RPMI8226 (cell line): ENCODE results near the gene DNAJC6.
A peak's percentile ranks its signal among the peaks of the same experiment; 100 is the strongest.

Experiments used
- DNase-seq: peaks from one replicate; pipeline ENCODE4 v3.0.0-alpha.2; 2015

DNAJC6 gene

GRCh38 chr1:65297706-65298105 is 11.6 kb upstream of the DNAJC6 start:
- no peak for DNase-seq

- no peak for DNase-seq
Measured at GRCh38 chr1:65299328-65299727, 10.0 kb upstream of the DNAJC6 start.

- no peak for DNase-seq
Measured at GRCh38 chr1:65308781-65309303, 501 bp upstream of the DNAJC6 start.

DNA sequence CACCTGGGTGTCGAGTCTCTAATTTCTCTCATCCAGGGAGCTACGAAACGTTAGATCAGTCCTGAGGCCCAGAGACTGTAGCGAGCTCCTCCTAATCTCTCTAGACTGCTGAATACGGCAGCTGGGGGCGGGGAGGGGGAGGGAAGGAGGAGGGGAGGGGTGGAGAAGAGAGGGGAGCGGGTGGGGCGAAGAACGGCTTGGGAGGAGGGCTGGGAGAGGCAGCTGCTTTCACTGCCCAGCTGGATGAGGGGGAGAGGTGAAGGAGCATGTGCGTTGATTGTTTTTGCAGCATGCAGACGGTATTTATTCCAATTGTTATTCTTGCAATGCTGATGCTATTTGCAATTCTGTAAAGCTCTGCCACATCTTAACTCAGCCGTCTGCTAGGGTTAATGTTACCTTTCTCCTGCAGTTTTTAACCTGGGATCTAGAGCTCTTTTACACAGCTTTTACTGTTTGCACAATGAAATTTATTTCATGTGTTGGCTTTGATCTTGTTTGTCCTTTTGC is 790 bp downstream of the DNAJC6 start:
- no peak for DNase-seq

DNA sequence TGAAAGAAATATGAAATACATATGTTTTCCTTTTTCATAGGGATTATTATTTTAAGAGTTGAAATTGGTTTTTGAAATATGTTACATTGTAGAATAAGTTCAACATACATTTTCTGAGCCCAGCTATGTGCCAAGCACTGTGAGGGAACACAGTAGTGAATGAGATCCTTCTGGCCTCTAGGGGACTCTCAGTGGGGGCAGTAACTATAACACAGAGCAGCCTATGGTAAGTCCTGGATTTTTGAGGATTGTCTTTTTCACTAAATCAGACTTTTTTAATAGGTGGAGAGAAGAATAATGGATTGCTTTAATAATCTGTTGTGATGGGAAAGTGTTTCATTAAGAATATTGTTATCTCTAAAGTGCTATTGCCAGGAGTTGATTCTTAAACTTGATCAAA is 2.4 kb downstream of the DNAJC6 start:
- no peak for DNase-seq

GRCh38 chr1:65316233-65316632 is 6.9 kb downstream of the DNAJC6 start:
- DNase-seq: no peak

GRCh38 chr1:65317866-65318653 is 8.7 kb downstream of the DNAJC6 start:
- DNase-seq: no peak

DNA sequence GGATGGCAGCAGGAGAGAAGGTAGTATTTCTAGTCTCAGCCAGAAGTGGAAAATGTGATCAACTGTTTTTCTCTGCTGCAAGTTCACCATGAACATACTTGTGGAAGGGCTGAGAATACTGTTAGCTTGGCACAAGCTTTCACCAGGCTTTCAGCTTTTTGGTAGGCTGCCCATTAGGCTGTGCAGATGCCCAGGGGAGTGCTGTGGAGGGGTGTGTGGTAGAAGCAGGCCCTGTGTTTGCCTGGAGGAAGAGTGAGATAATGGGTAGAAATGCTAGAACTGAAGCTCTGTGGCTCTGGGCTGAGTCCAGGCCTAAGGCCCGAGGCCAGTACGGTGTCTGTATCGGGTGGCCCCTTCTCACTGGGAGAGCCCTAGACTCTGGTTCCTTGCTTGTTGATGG is 9.8 kb downstream of the DNAJC6 start:
- DNase-seq: no peak

GRCh38 chr1:65319754-65320153 is 10.4 kb downstream of the DNAJC6 start:
- DNase-seq: no peak

DNA sequence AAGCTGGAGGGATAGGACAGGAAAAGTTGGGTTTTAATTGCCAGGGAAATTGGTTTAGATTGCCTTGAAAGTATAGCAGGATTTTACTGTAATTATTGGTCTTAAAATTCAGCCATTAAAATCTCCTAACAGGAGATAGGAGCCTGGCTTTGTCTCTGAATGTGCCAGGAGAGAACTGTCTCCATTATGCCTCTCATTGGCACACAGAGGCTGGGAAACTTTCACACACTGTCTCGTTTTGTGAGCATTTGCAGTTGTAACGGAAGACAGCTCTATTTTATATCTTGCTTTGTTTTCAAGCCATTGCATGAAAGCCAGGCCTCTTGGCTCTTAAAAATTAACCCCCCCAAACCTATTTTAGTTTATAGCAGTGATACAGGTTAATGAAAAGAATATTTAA is 12.5 kb downstream of the DNAJC6 start:
- DNase-seq: no peak

- DNase-seq: peak; percentile 18
Measured at GRCh38 chr1:65323246-65323645, 13.9 kb downstream of the DNAJC6 start.

- no peak for DNase-seq
Measured at GRCh38 chr1:65330021-65330420, 20.7 kb downstream of the DNAJC6 start.

GRCh38 chr1:65330822-65331221 is 21.5 kb downstream of the DNAJC6 start:
- no peak for DNase-seq

DNA sequence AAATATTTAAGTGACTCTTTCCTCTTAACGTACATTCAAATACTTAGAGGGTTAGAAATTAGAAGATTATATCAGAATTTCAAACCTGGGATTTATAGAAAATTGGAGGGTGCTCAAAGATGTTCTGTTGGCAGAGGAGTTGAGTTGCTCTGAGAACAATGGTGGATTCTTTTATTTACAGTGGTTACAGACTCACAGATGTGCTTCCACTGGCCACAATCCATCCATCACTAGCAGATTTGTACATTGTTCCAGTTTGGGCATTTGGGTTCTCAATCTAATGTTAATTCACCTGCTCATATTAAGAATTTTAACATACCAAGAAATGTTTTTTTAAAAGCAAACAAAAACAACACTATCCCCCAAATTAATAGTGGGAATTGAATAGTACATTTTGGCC is 23.5 kb downstream of the DNAJC6 start:
- no peak for DNase-seq

DNA sequence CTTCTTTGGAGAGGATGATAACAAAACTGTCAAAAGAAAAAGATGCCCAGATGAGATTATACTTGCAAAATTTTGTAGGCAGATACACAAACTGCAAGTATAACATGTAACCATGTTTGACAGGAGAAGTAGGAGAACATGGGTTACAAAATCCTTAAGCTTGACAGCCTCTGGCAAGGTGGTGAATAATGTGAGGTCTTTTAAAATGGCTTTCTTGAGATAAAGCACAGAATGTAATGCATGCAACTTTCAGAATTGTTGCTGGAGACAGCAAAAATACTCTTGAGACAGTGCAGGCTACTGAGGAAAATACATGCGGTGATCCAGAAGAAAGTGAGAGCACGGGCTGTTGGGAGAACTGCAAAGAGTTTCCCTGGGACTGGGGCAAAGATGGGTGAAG is 24.7 kb downstream of the DNAJC6 start:
- DNase-seq: no peak

- no peak for DNase-seq
Measured at GRCh38 chr1:65339866-65340468, 30.6 kb downstream of the DNAJC6 start.

DNA sequence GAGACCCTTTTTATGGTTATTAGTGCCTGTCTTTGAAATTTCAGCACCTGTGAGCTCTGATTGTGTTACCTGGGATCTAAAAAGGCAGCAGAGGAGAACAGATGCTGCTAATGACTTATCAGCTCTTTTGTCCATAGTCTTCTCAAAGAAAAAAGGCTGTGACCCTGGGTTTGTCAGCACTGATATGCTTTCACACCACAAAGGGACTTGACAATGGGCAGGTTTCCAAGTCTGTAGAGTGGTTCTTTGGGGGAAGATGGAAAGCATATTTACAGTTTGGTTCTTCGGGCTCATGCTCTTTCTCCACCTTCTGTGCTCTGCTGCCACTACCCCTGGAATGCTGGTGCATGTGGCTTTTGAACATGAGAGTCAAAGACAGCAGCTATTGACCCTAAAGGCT is 32.0 kb downstream of the DNAJC6 start:
- DNase-seq: no peak

DNA sequence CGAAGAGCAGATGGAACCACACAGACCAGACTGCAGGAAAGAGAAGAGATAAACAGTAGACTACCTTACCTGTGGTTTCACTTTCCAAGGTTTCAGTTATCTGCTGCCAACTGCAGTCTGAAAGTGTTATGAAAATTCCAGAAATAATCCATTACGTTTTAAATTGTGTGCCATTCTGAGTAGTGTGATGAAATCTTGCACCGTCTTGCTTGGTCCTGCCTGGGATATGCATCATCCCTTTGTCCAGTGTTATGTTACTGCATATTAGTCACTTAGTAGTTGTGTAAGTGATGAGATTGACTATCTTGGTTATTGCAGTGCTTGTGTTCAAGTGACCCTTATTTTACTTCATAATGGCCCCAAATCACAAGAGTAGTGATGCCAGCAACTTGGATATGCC is 33.9 kb downstream of the DNAJC6 start:
- no peak for DNase-seq

DNA sequence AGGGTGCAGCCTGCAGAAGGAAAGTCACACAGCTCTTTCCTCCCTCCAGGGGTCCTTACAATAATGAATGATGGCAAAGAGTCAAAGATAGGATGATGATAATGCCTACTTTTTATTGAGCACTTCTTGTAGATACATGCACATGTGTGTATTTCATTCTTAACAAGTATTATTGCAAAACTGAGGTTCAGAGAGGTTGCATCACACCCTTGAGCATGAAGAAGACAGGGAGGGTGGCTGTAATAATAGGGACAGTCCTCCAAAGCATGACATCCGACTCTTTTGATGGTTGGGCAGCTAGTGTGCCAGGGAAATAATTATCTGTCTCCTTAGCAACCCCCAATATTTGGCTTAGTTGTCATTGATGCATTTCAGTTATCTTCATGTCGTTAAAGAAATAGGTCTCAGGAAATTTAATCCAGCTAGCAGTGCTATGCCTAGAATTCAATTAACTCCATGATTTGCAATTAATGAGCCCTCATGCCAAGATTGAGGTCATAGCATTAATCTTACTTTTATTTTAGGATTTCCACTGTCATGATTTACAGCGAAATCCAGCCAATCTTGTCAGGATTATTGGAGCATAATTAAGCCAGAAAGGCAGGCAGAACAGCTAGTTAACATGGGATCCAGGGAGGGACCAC is 35.0 kb downstream of the DNAJC6 start:
- DNase-seq: no peak

DNA sequence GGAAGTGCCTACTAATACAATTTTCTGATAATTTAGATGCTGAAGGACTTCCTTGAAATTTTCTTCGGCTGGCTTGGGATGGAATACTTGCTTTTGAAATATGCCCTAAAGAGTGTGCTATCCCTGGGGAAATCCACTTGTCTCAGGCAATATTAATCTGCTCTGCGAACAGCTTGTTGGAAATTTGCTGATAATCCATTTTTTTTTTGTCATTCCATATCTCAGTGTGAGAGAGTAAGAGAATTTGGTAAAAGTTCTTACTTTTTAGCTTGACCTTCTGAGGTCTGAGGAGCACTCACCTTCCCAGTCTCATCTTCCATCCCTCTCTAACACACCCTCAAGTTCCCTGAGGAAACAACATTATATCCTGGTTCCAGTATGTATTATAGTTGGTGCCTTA is 36.8 kb downstream of the DNAJC6 start:
- DNase-seq: no peak

DNA sequence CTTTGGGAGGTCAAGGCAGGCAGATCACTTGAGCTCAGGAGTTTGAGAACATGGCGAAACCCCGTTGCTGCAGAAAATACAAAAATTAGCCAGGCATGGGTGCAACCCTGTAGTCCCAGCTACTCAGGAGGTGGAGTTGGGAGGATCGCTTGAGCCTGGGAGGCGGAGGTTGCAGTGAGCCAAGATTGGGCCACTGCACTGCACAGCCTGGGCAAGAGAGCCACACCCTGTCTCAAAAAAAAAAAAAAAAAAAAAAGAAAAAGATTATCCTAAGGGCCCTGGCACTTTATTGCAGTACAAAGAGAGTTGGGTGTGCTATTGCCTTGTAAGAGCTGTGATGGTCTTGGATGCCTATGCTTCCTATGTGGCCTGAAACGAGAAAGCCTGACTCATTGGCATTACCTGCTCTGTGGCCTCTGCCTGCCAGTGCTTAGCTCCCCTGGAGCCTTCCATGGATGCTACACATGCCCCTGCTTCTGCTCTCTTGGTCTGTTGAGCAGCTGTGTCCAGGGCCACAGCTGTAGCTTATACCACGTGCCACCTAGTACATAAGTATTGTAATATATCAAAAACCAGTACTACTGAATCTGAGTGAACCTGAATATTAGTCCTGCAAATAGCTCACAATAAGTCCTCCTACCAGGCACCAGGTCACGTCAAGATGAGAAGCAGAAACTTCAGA is 45.8 kb downstream of the DNAJC6 start:
- no peak for DNase-seq

- no peak for DNase-seq
Measured at GRCh38 chr1:65357291-65357960, 48.1 kb downstream of the DNAJC6 start.

DNA sequence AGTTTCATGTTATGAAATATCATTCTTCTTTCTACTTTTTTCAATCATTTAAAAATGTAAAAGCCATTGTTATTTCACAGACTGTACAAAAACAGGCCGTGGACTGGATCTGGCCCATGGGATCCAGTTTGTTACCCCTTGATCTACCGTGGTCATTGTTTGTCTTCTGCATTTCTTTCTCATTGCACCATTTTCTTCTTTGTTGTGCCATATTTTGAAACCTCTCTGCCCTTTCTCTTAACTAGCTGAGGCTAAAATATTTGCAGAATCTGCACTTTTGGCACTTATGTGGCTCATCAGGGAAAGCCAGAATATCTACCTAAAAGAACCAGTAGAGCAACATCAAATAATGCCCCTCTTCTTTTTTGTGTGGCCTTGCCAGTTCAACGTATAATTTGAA is 50.5 kb downstream of the DNAJC6 start:
- no peak for DNase-seq
